ENCODE data around the gene HDAC9.
"Not testable (repeated sequence)": the region's sequence is repeated elsewhere in the genome, so short reads cannot be mapped to it uniquely, and the experiment has no call there.

DNA sequence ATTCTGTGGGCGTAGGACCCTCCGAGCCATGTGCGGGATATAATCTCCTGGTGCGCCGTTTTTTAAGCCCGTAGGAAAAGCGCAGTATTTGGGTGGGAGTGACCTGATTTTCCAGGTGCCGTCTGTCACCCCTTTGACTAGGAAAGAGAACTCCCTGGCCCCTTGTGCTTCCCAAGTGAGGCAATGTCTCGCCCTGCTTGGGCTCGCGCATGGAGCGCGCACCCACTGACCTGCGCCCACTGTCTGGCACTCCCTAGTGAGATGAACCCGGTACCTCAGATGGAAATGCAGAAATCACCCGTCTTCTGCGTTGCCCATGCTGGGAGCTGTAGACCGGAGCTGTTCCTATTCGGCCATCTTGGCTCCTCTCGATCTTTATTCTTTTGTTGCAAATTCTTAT, 495.2 kb downstream of the HDAC9 start:
- TF ChIP-seq CTCF (conservative IDR thresholded peaks at IDR 0.05); ZFX (IDR thresholded peaks at IDR 0.05): not testable (repeated sequence)
